Body of pancreas (tissue), 4 donors: ENCODE data around the gene MSI2.

Source experiments
- CTCF ChIP-seq, 7 experiments: fragments of 450-650 bp in 4 of 7; fragments of 200-600 bp in 3 of 7; sonication (generic) in 3 of 7; IDR thresholded peaks; one replicate each; pipeline ENCODE4 v1.5.1; 2016 to 2019; ENCODE audit warnings: antibody characterized with exemption in 7 of 7
- POLR2A ChIP-seq, 3 donors: fragments of 450-650 bp; IDR thresholded peaks; one replicate each; pipeline ENCODE4 v1.6.1; 2016; ENCODE audit warnings: antibody characterized with exemption in 3 of 3, mild to moderate bottlenecking in 2 of 3

GRCh38 chr17:57615836-57616757, 359.8 kb downstream of the MSI2 start:
- TF ChIP-seq CTCF (IDR thresholded peaks at IDR 0.05) (no peak), POLR2A (IDR thresholded peaks at IDR 0.05) (no peak)
